GM18909 (cell line): ENCODE measurements around the gene CSMD2.

Experiments used
- ATAC-seq: cut with Tn5 transposase; IDR thresholded peaks from one replicate; pipeline ENCODE4 v1.9.1; 2021; ENCODE audit warnings: mild to moderate bottlenecking; ENCODE audit not compliant: unreplicated experiment, poor library complexity

CSMD2 gene

GRCh38 chr1:33738536-33738935, 426.5 kb downstream of the CSMD2 start:
- ATAC-seq = no peak

- no peak for ATAC-seq
Measured at GRCh38 chr1:33736496-33736895, 428.5 kb downstream of the CSMD2 start.

DNA sequence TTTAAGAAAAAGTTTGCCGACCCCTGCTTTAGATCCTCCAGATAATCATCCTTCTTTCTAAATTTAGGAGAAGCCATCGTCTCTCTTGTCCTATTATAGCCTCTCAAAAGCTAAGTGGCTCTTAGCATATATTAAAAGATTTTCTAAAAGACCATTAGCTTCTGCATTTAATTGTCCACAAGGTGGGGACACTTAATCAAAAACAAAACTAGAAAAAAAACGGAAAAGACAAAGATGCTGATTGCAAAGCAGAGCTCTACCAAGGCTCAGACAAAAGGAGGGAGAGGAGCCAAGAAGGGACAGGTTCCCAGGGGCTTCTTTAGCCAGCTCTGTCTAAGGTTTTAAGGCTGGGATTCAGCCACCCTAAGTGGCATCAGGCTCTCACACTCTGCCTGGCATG, 429.4 kb downstream of the CSMD2 start:
- no peak for ATAC-seq

GRCh38 chr1:33727310-33727709, 437.7 kb downstream of the CSMD2 start:
- ATAC-seq = no peak

DNA sequence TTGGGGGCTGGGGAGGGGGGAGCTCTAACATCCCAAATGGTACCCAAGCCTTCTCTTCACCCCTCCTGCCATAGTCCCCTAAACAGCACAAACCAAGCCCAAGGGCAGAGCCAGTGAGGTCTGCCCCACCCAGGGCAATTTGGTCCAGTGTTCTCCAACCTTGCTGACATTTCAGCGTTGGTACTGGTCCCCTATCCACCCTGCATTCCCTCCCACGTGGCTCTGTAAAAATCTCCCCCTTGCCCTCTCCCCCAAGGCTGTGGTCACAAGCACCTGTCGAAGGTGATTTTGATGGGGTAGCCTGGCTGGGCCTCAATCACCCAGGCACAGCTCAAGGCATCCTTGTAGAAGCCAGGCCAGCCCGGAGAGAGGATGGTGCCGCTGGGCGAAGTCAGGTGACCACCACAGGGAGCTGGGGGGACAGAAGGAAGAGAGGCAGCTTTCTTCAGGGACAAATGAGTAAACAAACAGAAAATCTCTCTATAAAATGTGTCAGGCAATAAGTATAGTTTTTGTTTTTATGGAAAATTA, 438.7 kb downstream of the CSMD2 start:
- no peak for ATAC-seq

DNA sequence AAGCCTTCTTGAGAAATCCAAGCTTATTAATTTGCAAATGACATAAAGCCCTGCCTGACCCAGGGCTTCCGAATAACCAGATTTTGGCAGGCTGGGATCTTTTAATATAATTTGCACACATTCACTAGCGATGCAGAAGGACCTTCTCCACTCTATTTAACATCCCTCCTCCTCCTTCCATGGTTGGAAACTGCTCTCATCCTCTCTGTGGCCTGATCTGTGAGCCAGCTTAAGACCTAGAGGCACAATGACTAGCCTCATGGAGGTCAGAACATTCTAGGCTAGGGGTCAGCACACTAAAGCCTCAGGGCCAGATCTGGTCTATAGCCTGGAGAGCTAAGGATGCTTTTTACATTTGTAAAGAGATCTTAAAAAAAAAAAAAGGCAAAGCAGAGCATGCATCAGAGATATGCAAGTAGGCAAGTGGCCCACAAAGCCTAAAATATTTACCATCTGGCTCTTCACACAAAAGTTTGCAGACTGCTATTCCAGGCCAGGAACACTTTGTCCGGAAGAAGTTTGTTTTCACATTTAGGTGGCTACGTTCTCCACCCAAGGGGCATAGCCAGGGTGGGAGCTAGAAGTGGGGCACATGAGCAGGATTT, 439.4 kb downstream of the CSMD2 start:
- no peak for ATAC-seq

DNA sequence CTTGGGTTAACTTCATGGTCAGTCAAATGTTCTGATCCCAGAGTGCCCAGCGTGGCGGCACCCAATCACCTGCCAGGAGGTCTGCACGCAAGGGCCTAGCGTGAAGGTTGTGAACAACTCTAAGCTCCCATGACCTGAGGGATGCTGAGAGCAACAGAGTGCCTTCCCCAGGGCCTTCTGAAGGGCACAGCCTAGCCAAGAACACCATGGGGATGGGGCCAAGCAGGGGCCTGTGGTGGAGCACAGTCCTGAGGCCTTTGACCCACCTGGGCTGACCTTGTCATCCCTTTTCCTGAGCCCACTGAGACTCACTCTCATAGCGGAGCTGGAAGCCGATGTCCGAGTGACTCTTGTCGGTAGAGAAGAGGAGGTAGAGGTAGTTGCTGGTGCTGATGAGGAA, 440.0 kb downstream of the CSMD2 start:
- no peak for ATAC-seq

DNA sequence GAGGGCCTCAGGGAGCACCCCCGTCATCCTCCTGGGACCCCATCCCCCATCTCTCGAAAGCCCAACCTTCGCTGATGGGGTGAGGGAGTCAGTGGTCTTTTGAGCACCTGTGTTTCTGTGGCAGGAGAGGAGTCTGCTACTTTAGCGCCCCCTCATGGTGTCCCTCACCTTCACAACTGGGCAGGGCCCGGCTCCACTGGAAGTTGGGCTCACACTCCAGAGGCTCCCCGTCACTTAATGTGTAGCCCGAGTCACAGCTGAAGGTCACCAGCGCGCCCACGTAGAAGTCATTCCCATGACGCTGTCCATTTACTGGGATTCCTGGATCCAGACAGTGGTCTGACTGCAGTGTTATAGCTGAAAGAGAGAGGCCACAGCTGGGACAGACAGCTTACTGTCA, 440.7 kb downstream of the CSMD2 start:
- ATAC-seq = no peak

DNA sequence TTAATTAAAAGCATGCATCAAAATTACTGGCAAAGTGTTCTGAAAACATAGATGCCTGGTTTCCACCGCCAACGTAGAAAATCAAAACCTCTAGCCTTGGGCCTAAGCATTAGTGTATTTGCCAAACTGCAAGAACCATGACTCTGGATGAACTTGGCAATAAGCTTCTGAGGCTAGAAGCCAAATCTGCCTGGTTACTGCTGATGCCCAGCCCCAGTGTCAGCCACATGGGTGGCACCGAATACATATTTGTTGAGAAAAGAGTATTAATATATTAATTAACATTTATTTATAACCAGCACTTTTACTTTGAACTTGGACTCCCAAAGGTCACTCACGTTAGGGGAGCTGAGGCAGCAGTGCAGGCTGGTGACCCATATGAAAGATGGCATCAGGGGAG, 441.8 kb downstream of the CSMD2 start:
- ATAC-seq = no peak

- no peak for ATAC-seq
Measured at GRCh38 chr1:33721301-33721815, 443.7 kb downstream of the CSMD2 start.

GRCh38 chr1:33719771-33720670, 445.0 kb downstream of the CSMD2 start:
- ATAC-seq = no peak

GRCh38 chr1:33719326-33719725, 445.7 kb downstream of the CSMD2 start:
- no peak for ATAC-seq

DNA sequence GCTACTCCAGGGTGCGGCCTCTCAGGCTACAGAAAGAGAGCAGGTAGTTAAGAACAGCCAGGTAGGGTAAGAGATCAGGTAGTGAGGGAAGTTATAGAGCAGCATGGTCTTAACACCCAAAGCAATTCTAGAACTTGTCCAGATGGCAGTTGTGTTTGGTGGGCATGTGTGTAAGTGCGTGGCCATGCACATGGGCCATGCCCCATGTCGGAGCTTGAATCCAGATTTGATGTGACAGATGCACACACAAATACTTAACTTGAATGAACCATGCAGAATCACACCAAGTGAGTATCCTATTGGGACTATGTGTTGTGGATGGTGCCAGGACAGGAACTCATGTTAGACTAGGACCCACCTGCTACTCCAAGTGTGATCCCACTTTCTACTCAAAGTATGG, 446.8 kb downstream of the CSMD2 start:
- no peak for ATAC-seq

GRCh38 chr1:33716976-33717688, 447.9 kb downstream of the CSMD2 start:
- ATAC-seq = no peak

GRCh38 chr1:33715195-33715811, 449.7 kb downstream of the CSMD2 start:
- no peak for ATAC-seq

DNA sequence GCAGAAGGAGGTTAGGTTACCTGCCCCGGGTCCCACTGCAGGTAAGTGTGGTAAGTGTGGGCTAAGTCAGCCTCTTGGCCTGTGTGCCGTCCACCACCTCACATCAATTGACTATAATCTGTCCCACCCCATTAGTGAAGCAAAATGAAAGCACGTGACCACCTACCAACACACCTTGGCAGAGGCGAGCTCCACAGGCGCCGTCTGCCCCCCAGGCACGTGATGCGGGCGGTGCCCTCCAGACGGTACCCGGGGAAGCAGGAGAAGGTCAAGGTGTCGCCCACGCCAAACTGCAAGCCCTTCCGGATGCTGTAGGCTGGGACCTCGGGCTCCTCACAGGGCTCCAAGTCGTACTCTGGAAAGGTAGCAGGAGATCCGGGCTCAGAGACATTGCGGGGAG, 450.6 kb downstream of the CSMD2 start:
- no peak for ATAC-seq

DNA sequence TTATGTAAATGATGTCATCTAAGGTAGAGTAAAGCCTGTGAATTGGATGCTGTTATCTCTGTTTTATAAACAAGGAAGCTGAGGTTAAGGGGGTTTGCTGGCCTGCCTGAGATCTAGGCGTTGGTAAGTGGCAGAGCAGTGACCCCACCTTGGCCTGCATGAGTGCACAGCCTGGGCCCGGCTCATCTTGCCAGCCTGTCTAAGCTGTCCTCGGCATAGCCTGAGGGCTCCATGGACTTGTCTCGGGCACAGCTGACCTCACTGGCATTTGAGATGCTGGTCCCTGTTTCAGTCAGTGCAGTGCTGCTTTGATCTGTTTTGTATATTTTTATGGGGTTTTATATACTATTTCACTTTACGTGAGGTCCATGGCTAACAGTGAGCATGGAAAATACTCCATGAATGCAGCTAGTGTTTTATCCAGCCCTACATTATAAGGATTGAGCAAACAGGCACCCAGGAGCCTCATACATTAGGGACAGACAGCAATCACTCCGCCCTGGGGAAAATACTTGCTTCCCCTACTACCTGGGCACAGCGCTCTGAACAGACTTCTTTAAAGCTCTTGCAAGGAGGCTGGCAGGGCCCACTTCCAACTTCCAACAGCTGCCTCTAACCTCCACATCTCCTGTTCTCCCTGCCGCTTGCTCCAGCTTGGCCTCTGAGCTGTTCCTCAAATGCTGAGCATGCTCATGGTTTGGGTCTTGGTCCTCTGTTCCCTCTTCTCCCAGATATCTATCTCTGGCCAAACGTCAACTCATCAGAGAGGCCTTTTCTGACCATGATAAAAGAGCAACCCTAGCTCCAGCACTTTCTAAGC, 451.8 kb downstream of the CSMD2 start:
- no peak for ATAC-seq

DNA sequence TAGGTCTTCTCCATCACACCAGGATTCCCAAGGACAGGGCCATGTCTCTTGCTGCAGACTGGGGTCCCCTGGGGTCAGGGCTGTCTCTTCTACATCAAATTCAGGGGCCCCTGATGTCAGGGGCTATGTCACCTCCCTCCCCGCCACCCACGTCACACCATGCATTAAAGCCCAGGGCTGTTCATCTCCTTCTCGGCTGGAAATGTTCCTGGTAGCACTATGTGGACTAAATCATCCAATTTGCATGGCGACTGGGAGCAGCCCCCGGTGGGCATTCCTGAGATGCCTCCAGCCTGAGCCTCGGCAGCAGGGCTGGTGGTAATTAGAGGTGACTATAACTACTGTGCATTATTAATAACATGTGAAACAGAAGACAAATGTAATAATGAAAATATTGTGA, 452.8 kb downstream of the CSMD2 start:
- ATAC-seq = no peak

- no peak for ATAC-seq
Measured at GRCh38 chr1:33711511-33711910, 453.5 kb downstream of the CSMD2 start.

GRCh38 chr1:33710967-33711366, 454.1 kb downstream of the CSMD2 start:
- ATAC-seq = no peak
